ENCODE results near the gene IRX2. TPM values are rescaled to one million over a fixed set of nuclear protein-coding genes. Genes with fewer than 3 reads are reported as not detected.

Gene IRX2
- total and polyA plus RNA-seq, 2 donors (not counting 3 experiments of a cell fraction or from before 2014, with no cell fraction given) = not detected

- Histone ChIP-seq H3K9me1 (replicated peaks; ENCODE audit: control insufficient read depth, extremely low read depth, insufficient read depth, low read length) (no peaks in the 10 kb centered on the region), H2AFZ (ENCODE audit: low read depth, low read length) (no peak overlapping the region), H3K4me1 (ENCODE audit: control insufficient read depth, extremely low read depth, insufficient read depth, low read length) (no peaks in the 10 kb centered on the region), H3K27me3 (ENCODE audit: control insufficient read depth in 2 of 2, insufficient read depth in 2 of 2, low read length in 2 of 2) (no peaks in the 10 kb centered on the region), H3K9ac (replicated peaks; ENCODE audit: extremely low read depth, insufficient read depth, low read length) (no peak overlapping the region), H3K79me2 (ENCODE audit: control insufficient read depth, insufficient read depth, low read length) (no peaks in the 10 kb centered on the region), H3K27ac (ENCODE audit: insufficient read depth, low read depth, low read length) (no peak overlapping the region), H4K20me1 (replicated peaks; ENCODE audit: control insufficient read depth, extremely low read depth, insufficient read depth, low read length) (no peaks in the 10 kb centered on the region), H3K9me3 (replicated peaks; ENCODE audit: control insufficient read depth, insufficient read depth, low read length) (peaks cover 4% of the 10 kb centered on the region), H3K4me2 (ENCODE audit: insufficient read depth, low read length) (no peak overlapping the region), H3K36me3 (ENCODE audit: control insufficient read depth in 2 of 2, extremely low read depth in 1 of 2, insufficient read depth in 2 of 2, low read length in 2 of 2) (no peaks in the 10 kb centered on the region), H3K4me3 (replicated peaks in 1 of 3; ENCODE audit: insufficient read depth in 1 of 3, low read depth in 1 of 3, low read length in 3 of 3) (no peak overlapping the region)
- no TSS peak for BruUV-seq (replicated peaks)
- TF ChIP-seq MYC (IDR thresholded peaks at IDR 0.05; ENCODE audit: low read depth, low read length) (no peak), JUN (IDR thresholded peaks at IDR 0.05; ENCODE audit: borderline replicate concordance, insufficient read depth, insufficient read length, low read depth) (no peak)
- DNase-seq (ENCODE audit: low read depth, low spot score) = no peak
- intact Hi-C loops (cut with micrococcal nuclease) (no loop called here), dilution Hi-C loops (cut with MboI; ENCODE audit: extremely low pct_ligation_motif_present, low sequenced_read_pairs) (no loop called here)
- POLR2A ChIA-PET = no interaction called here
- no peak for FAIRE-seq
- CTCF ChIA-PET = no interaction called here
Measured at GRCh38 chr5:2701592-2701991, 49.9 kb downstream of the IRX2 start.

DNA sequence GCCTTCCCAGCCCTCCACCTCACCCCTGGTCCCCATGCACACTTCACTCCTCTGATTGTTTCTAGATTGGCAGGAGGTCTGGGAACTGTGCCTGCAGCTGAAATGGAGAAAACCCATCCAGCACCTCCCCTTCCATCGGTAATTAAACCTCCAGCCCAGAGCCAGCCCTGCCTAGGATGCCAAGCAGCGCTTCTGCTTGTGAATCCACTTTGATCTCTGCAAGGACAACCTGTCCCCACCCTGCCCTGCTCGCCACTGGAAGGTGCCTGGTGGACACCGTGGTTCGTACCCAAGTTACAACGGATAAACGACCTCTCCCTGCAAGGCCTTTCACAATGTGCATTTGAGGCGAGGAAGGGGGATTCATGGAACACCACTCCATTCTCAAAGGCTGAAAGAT lies 50.6 kb downstream of the IRX2 start:
- Histone ChIP-seq H3K27ac (ENCODE audit: insufficient read depth, low read depth, low read length) (no peak overlapping the region), H3K9ac (replicated peaks; ENCODE audit: extremely low read depth, insufficient read depth, low read length) (no peak overlapping the region), H3K79me2 (ENCODE audit: control insufficient read depth, insufficient read depth, low read length) (no peaks in the 10 kb centered on the region), H2AFZ (ENCODE audit: low read depth, low read length) (no peak overlapping the region), H3K4me1 (ENCODE audit: control insufficient read depth, extremely low read depth, insufficient read depth, low read length) (no peaks in the 10 kb centered on the region), H4K20me1 (replicated peaks; ENCODE audit: control insufficient read depth, extremely low read depth, insufficient read depth, low read length) (no peaks in the 10 kb centered on the region), H3K9me1 (replicated peaks; ENCODE audit: control insufficient read depth, extremely low read depth, insufficient read depth, low read length) (no peaks in the 10 kb centered on the region), H3K4me3 (replicated peaks in 1 of 3; ENCODE audit: insufficient read depth in 1 of 3, low read depth in 1 of 3, low read length in 3 of 3) (no peak overlapping the region), H3K4me2 (ENCODE audit: insufficient read depth, low read length) (no peak overlapping the region), H3K36me3 (ENCODE audit: control insufficient read depth in 2 of 2, extremely low read depth in 1 of 2, insufficient read depth in 2 of 2, low read length in 2 of 2) (no peaks in the 10 kb centered on the region), H3K27me3 (ENCODE audit: control insufficient read depth in 2 of 2, insufficient read depth in 2 of 2, low read length in 2 of 2) (no peaks in the 10 kb centered on the region), H3K9me3 (replicated peaks; ENCODE audit: control insufficient read depth, insufficient read depth, low read length) (peaks cover 4% of the 10 kb centered on the region)
- DNase-seq (ENCODE audit: low read depth, low spot score) (no peak), FAIRE-seq (no peak)
- CTCF ChIA-PET = no interaction called here
- no peak for TF ChIP-seq CTCF (IDR thresholded peaks at IDR 0.05; ENCODE audit: extremely low read depth in 1 of 2, insufficient read depth in 1 of 2, low read depth in 1 of 2, low read length in 2 of 2)
- TF ChIP-seq FOS (IDR thresholded peaks at IDR 0.05; ENCODE audit: borderline replicate concordance, insufficient read depth, low read length) = no peak
- TF ChIP-seq JUN (IDR thresholded peaks at IDR 0.05; ENCODE audit: borderline replicate concordance, insufficient read depth, insufficient read length, low read depth) = no peak
- TF ChIP-seq POLR2AphosphoS5 (IDR thresholded peaks at IDR 0.05; ENCODE audit: insufficient read depth, low read depth, low read length) = no peak
- no peak for TF ChIP-seq EZH2 (IDR thresholded peaks at IDR 0.05; ENCODE audit: borderline replicate concordance, low read depth, low read length, severe bottlenecking)
- no peak for TF ChIP-seq GATA2 (IDR thresholded peaks at IDR 0.05; ENCODE audit: insufficient read depth, insufficient read length, low read depth, low read length)
- dilution Hi-C loops (cut with MboI; ENCODE audit: extremely low pct_ligation_motif_present, low sequenced_read_pairs) = no loop called here
- intact Hi-C loops (cut with micrococcal nuclease) = no loop called here
- POLR2A ChIA-PET = no interaction called here
- no TSS peak for BruUV-seq (replicated peaks)
